IMR-90 (cell line): ENCODE results near the gene CRYGC.

Source experiments
- BHLHE40 ChIP-seq: fragments of 150-350 bp; IDR thresholded peaks from 2 replicates; pipeline ENCODE4 v1.6.1; 2016; ENCODE audit warnings: mild to moderate bottlenecking, low read depth, low read length
- CEBPB ChIP-seq: IDR thresholded peaks from 2 replicates; pipeline ENCODE4 v1.6.1; 2012; ENCODE audit warnings: low read depth, low read length, improper control_type of control experiment
- CHD1 ChIP-seq: IDR thresholded peaks from 2 replicates; pipeline ENCODE4 v1.6.1; 2012; ENCODE audit warnings: low read depth, low read length, improper control_type of control experiment
- CTCF ChIP-seq: conservative IDR thresholded peaks from 2 replicates; pipeline ENCODE4 v1.5.1; 2012; ENCODE audit warnings: mild to moderate bottlenecking, low read depth, low read length, improper control_type of control experiment
- ELK1 ChIP-seq: fragments of 150-350 bp; IDR thresholded peaks from 2 replicates; pipeline ENCODE4 v1.6.1; 2016; ENCODE audit warnings: low read depth, mild to moderate bottlenecking, low read length, moderate library complexity, borderline replicate concordance
- MAFK ChIP-seq: IDR thresholded peaks from 2 replicates; pipeline ENCODE4 v1.6.1; 2012; ENCODE audit warnings: low read depth, low read length, improper control_type of control experiment
- MAZ ChIP-seq: IDR thresholded peaks from 2 replicates; pipeline ENCODE4 v1.6.1; 2012; ENCODE audit warnings: low read depth, mild to moderate bottlenecking, low read length, improper control_type of control experiment, moderate library complexity, borderline replicate concordance
- NFE2L2 ChIP-seq: fragments of 150-350 bp; IDR thresholded peaks from 2 replicates; pipeline ENCODE4 v1.6.1; 2016; ENCODE audit warnings: low read depth, mild to moderate bottlenecking, low read length
- POLR2A ChIP-seq: IDR thresholded peaks from 2 replicates; pipeline ENCODE4 v1.6.1; 2012; ENCODE audit warnings: mild to moderate bottlenecking, low read depth, low read length
- RAD21 ChIP-seq: IDR thresholded peaks from 2 replicates; pipeline ENCODE4 v1.6.1; 2012; ENCODE audit warnings: low read length, improper control_type of control experiment
- RCOR1 ChIP-seq: IDR thresholded peaks from 2 replicates; pipeline ENCODE4 v1.6.1; 2012; ENCODE audit warnings: mild to moderate bottlenecking, low read length, improper control_type of control experiment; ENCODE audit not compliant: insufficient replicate concordance
- RFX5 ChIP-seq: IDR thresholded peaks from 2 replicates; pipeline ENCODE4 v1.8.0; 2012; ENCODE audit warnings: low read depth, mild to moderate bottlenecking, low read length, moderate library complexity
- SMC3 ChIP-seq: fragments of 150-350 bp; IDR thresholded peaks from 2 replicates; pipeline ENCODE4 v1.6.1; 2016; ENCODE audit warnings: low read depth, mild to moderate bottlenecking, antibody characterized with exemption, low read length, moderate library complexity
- USF2 ChIP-seq: fragments of 150-350 bp; IDR thresholded peaks from 2 replicates; pipeline ENCODE4 v1.6.1; 2017; ENCODE audit warnings: mild to moderate bottlenecking, antibody characterized with exemption, low read length, low read depth

GRCh38 chr2:208086029-208086428 is 43.6 kb downstream of the CRYGC start:
- TF ChIP-seq CTCF (no peak), SMC3 (no peak), RCOR1 (no peak), RFX5 (no peak), USF2 (no peak), BHLHE40 (no peak), MAZ (no peak), CEBPB (no peak), RAD21 (no peak), POLR2A (no peak), NFE2L2 (no peak), MAFK (no peak), ELK1 (no peak), CHD1 (no peak)
